OCI-LY1 (cell line): ENCODE data around the gene FAHD1.

ENCODE experiments used
- EZH2 ChIP-seq: fragments of 200-600 bp; sonication (generic), shearing (Covaris generic); IDR thresholded peaks from 2 replicates; pipeline ENCODE4 v1.8.0; 2017; ENCODE audit warnings: borderline replicate concordance, mixed run types, mild to moderate bottlenecking, antibody characterized with exemption, low read length, moderate library complexity, mixed read lengths
- TF ChIP-seq, protein P1 (sequence below): fragments of 200-600 bp; sonication (generic), shearing (Covaris generic); IDR thresholded peaks from 2 replicates; pipeline ENCODE4 v1.5.1; 2017; ENCODE audit warnings: mild to moderate bottlenecking, antibody characterized with exemption, low read length, moderate library complexity, mixed read lengths

DNA sequence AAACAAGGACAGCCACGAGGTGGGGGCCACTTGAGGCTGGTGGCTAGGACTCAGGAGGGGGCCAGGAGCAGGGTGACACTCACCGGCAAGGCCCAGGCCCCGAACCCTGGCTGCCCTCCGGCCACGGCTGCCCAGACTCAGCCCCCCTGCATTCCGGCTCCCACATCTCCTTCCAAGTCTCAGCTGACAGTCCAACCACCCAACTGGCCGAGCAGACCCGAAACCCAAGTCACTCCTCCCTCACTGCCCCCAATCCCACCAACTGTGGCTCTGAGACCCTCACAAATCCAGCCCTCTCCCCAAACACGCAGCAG is 9.8 kb upstream of the FAHD1 start:
- TF ChIP-seq, protein P1, sequence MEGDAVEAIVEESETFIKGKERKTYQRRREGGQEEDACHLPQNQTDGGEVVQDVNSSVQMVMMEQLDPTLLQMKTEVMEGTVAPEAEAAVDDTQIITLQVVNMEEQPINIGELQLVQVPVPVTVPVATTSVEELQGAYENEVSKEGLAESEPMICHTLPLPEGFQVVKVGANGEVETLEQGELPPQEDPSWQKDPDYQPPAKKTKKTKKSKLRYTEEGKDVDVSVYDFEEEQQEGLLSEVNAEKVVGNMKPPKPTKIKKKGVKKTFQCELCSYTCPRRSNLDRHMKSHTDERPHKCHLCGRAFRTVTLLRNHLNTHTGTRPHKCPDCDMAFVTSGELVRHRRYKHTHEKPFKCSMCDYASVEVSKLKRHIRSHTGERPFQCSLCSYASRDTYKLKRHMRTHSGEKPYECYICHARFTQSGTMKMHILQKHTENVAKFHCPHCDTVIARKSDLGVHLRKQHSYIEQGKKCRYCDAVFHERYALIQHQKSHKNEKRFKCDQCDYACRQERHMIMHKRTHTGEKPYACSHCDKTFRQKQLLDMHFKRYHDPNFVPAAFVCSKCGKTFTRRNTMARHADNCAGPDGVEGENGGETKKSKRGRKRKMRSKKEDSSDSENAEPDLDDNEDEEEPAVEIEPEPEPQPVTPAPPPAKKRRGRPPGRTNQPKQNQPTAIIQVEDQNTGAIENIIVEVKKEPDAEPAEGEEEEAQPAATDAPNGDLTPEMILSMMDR = no peak
- TF ChIP-seq EZH2 = no peak
